Measurements from ENCODE around the gene ZCCHC7.

DNA sequence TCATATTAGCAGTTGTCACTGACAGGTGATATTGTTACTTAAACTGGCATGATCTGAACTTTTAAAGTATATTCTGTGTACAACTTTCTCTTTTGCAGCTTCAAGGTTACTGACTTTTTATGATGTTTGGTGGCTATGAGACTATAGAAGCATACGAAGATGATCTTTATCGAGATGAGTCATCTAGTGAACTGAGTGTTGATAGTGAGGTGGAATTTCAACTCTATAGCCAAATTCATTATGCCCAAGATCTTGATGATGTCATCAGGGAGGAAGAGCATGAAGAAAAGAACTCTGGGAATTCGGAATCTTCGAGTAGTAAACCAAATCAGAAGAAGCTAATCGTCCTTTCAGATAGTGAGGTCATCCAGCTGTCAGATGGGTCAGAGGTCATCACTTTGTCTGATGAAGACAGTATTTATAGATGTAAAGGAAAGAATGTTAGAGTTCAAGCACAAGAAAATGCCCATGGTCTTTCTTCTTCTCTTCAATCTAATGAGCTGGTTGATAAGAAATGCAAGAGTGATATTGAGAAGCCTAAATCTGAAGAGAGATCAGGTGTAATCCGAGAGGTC is 5.9 kb downstream of the ZCCHC7 start:
- TF ChIP-seq, protein P1, sequence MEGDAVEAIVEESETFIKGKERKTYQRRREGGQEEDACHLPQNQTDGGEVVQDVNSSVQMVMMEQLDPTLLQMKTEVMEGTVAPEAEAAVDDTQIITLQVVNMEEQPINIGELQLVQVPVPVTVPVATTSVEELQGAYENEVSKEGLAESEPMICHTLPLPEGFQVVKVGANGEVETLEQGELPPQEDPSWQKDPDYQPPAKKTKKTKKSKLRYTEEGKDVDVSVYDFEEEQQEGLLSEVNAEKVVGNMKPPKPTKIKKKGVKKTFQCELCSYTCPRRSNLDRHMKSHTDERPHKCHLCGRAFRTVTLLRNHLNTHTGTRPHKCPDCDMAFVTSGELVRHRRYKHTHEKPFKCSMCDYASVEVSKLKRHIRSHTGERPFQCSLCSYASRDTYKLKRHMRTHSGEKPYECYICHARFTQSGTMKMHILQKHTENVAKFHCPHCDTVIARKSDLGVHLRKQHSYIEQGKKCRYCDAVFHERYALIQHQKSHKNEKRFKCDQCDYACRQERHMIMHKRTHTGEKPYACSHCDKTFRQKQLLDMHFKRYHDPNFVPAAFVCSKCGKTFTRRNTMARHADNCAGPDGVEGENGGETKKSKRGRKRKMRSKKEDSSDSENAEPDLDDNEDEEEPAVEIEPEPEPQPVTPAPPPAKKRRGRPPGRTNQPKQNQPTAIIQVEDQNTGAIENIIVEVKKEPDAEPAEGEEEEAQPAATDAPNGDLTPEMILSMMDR (IDR thresholded peaks at IDR 0.05; ENCODE audit: poor library complexity, severe bottlenecking): no peak
- no peak for TF ChIP-seq EZH2 (IDR thresholded peaks at IDR 0.05; ENCODE audit: borderline replicate concordance, insufficient read depth, low read length, poor library complexity, severe bottlenecking)
- no peak for TF ChIP-seq POLR2AphosphoS5 (IDR thresholded peaks at IDR 0.05)
- no peak for TF ChIP-seq TAF1 (IDR thresholded peaks at IDR 0.05; ENCODE audit: low read depth)
- TF ChIP-seq RAD21 (conservative IDR thresholded peaks at IDR 0.05): no peak
- TF ChIP-seq, protein P2, sequence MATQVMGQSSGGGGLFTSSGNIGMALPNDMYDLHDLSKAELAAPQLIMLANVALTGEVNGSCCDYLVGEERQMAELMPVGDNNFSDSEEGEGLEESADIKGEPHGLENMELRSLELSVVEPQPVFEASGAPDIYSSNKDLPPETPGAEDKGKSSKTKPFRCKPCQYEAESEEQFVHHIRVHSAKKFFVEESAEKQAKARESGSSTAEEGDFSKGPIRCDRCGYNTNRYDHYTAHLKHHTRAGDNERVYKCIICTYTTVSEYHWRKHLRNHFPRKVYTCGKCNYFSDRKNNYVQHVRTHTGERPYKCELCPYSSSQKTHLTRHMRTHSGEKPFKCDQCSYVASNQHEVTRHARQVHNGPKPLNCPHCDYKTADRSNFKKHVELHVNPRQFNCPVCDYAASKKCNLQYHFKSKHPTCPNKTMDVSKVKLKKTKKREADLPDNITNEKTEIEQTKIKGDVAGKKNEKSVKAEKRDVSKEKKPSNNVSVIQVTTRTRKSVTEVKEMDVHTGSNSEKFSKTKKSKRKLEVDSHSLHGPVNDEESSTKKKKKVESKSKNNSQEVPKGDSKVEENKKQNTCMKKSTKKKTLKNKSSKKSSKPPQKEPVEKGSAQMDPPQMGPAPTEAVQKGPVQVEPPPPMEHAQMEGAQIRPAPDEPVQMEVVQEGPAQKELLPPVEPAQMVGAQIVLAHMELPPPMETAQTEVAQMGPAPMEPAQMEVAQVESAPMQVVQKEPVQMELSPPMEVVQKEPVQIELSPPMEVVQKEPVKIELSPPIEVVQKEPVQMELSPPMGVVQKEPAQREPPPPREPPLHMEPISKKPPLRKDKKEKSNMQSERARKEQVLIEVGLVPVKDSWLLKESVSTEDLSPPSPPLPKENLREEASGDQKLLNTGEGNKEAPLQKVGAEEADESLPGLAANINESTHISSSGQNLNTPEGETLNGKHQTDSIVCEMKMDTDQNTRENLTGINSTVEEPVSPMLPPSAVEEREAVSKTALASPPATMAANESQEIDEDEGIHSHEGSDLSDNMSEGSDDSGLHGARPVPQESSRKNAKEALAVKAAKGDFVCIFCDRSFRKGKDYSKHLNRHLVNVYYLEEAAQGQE (IDR thresholded peaks at IDR 0.05; ENCODE audit: borderline replicate concordance): no peak
- no peak for TF ChIP-seq MXI1 (conservative IDR thresholded peaks at IDR 0.05; ENCODE audit: poor library complexity, severe bottlenecking)

Data from neural cell (in vitro differentiated cells).